ENCODE results near the gene EEF1A1.

DNA sequence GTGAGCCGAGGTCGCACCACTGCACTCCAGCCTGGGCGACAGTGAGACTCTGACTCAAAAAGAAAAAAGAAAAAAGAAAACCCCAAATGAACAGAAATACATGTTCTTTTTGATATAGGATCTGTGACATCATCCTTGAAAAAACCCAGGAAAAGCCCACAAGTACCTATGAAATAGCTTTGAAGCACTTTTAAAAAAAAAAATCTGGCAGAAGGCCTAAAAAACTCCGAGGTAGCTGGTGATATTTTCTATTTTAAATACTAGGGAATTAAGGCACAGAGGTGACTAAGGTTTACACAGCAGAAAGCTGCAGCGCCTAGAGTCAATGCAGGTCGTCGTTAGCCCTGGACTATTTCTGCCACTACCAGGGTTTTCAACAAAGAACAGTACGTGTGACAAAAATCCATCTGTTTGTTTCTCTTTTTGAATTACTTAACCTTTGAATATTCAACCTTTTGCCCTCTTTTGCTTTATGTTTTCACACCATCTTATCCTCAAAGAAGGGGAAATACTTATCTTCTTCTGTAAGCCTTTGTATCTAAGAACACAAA, 39.4 kb upstream of the EEF1A1 start:
- TF ChIP-seq, protein P1, sequence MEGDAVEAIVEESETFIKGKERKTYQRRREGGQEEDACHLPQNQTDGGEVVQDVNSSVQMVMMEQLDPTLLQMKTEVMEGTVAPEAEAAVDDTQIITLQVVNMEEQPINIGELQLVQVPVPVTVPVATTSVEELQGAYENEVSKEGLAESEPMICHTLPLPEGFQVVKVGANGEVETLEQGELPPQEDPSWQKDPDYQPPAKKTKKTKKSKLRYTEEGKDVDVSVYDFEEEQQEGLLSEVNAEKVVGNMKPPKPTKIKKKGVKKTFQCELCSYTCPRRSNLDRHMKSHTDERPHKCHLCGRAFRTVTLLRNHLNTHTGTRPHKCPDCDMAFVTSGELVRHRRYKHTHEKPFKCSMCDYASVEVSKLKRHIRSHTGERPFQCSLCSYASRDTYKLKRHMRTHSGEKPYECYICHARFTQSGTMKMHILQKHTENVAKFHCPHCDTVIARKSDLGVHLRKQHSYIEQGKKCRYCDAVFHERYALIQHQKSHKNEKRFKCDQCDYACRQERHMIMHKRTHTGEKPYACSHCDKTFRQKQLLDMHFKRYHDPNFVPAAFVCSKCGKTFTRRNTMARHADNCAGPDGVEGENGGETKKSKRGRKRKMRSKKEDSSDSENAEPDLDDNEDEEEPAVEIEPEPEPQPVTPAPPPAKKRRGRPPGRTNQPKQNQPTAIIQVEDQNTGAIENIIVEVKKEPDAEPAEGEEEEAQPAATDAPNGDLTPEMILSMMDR (IDR thresholded peaks at IDR 0.05): no peak
- TF ChIP-seq, protein P2, sequence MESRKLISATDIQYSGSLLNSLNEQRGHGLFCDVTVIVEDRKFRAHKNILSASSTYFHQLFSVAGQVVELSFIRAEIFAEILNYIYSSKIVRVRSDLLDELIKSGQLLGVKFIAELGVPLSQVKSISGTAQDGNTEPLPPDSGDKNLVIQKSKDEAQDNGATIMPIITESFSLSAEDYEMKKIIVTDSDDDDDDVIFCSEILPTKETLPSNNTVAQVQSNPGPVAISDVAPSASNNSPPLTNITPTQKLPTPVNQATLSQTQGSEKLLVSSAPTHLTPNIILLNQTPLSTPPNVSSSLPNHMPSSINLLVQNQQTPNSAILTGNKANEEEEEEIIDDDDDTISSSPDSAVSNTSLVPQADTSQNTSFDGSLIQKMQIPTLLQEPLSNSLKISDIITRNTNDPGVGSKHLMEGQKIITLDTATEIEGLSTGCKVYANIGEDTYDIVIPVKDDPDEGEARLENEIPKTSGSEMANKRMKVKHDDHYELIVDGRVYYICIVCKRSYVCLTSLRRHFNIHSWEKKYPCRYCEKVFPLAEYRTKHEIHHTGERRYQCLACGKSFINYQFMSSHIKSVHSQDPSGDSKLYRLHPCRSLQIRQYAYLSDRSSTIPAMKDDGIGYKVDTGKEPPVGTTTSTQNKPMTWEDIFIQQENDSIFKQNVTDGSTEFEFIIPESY (IDR thresholded peaks at IDR 0.05; ENCODE audit: borderline replicate concordance, low read depth): no peak
- TF ChIP-seq RAD21 (IDR thresholded peaks at IDR 0.05; ENCODE audit: low read length) (no peak), TAF1 (IDR thresholded peaks at IDR 0.05; ENCODE audit: borderline replicate concordance, low read depth, low read length) (no peak), EP300 (IDR thresholded peaks at IDR 0.05; ENCODE audit: borderline replicate concordance in 1 of 2, low read depth in 1 of 2, low read length in 1 of 2) (no peak), SMC3 (IDR thresholded peaks at IDR 0.05; ENCODE audit: low read depth, low read length) (no peak)
- TF ChIP-seq, protein P3, sequence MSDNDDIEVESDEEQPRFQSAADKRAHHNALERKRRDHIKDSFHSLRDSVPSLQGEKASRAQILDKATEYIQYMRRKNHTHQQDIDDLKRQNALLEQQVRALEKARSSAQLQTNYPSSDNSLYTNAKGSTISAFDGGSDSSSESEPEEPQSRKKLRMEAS (IDR thresholded peaks at IDR 0.05; ENCODE audit: low read depth): no peak
